MG63 (cell line): ENCODE data around the gene PLCH2. TPM values are rescaled to one million over a fixed set of nuclear protein-coding genes. Genes with fewer than 3 reads are reported as not detected.

Source experiments
- DNase-seq: peaks from one replicate; pipeline ENCODE4 v3.0.0-alpha.2; 2020
- H3K27me3 ChIP-seq: fragments of 250-450 bp; sonication (Bioruptor Pico); 2 replicates; pipeline ENCODE4 v1.5.1; 2020; ENCODE audit warnings: mild to moderate bottlenecking, moderate library complexity
- H3K36me3 ChIP-seq: fragments of 250-450 bp; sonication (Bioruptor Pico); 2 replicates; pipeline ENCODE4 v1.5.1; 2020; ENCODE audit warnings: mild to moderate bottlenecking, moderate library complexity
- H3K4me3 ChIP-seq: fragments of 250-450 bp; sonication (Bioruptor Pico); 2 replicates; pipeline ENCODE4 v1.5.1; 2020; ENCODE audit warnings: mild to moderate bottlenecking, moderate library complexity
- H3K9me3 ChIP-seq: fragments of 250-450 bp; sonication (Bioruptor Pico); 2 replicates; pipeline ENCODE4 v1.5.1; 2020; ENCODE audit warnings: mild to moderate bottlenecking, moderate library complexity
- total RNA-seq: library from RNA; depleted of rRNA; stranded (reverse); fragments of >200 nt; shearing (Covaris generic); gene quantifications from 2 replicates; pipeline ENCODE4 v1.2.3, GENCODE V29; 2014; ENCODE audit warnings: low replicate concordance

The PLCH2 gene
- total RNA-seq, 1 experiment from 2014 or later, result not detected

DNA sequence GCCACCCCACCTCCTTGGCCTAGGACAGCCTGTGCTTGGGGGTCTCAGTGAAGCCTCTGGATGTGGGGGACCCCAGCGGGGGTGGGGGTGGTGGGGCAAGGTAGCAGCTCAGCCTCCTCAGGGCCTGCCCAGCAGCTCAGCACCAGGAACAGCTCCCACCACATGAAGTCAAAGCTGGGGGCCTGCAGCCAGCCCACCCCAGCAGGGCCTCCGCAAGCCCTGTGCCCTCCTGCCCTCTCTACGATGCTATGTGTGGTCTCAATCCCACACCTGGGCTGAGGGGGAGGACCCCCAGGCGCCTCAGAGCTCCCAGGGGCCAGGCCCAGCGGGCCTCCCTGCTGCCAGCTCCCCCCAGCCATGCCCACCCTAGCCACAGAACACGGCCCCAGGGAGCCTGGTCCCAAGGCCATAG, 31.7 kb downstream of the PLCH2 start:
- Histone ChIP-seq H3K4me3 (no peak overlapping the region), H3K9me3 (no peaks in the 10 kb centered on the region), H3K27me3 (no peaks in the 10 kb centered on the region), H3K36me3 (no peaks in the 10 kb centered on the region; the same call in 1 of the 2 replicates)
- no peak for DNase-seq

DNA sequence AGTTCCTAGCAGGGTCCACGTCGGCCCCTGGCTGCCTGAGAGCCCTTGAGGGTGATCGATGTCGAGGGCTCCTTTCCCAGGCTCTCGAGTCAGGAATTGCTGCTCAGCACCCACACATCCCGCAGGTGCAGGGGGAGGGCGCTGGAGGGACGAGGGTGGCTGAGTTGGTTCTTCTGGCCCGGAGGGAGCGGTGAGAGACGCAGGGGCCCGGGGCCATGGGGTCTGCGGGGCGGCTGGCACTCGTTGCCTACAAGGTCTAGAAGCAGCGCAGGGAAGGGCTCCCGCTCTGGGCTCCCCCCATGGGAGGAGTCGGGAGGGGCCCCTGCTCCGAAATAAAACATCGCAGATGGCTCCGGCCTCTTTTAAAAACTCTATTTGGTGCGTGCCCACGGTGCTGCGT, 32.1 kb downstream of the PLCH2 start:
- no peaks in the 10 kb centered on the region for H3K27me3 ChIP-seq
- no peak overlapping the region for H3K4me3 ChIP-seq
- no peak for DNase-seq
- no peaks in the 10 kb centered on the region; the same call in 1 of the 2 replicates for H3K36me3 ChIP-seq
- no peaks in the 10 kb centered on the region for H3K9me3 ChIP-seq

DNA sequence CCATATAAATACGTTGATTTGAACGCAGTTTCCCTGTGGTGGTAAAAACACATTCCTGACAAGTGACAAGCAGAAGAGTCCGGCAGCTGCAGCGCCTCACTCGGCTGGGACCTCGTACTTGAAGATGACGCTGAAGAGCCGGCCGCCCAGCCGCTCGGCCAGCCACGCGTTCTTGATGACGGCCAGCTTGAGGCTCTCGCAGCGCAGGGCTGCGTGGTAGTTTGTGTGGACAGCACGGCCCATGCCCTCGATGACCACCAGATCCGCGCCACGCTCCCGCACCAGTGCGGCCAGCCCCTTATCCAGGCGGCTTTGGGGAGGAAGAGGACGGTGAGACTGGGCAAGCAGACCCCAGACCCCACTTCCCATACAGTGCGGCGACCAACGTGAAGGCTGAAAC, 32.7 kb downstream of the PLCH2 start:
- Histone ChIP-seq H3K27me3 (no peaks in the 10 kb centered on the region), H3K4me3 (no peak overlapping the region), H3K36me3 (no peaks in the 10 kb centered on the region; the same call in 1 of the 2 replicates), H3K9me3 (no peaks in the 10 kb centered on the region)
- DNase-seq, result no peak

DNA sequence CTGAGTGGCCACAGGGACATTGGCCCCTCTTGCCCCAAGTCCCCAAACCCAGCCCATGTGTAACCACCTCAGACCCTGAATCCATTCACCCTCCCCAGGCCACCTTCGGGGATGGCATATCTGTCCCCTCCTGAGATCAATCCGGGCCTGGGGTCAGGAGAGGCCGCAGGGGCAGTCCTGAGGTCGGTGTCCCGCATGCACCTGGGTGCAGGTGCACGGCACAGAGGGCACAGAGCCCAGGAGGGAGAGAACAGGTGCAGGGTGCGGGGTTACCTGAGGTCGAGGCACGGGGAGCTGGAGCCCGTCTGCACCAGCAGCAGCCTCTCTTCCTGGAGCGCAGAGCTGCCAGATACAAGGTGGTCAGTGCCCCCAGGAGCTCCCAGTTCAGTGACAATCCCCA, 33.5 kb downstream of the PLCH2 start:
- H3K36me3 ChIP-seq, result no peaks in the 10 kb centered on the region; the same call in 1 of the 2 replicates
- H3K9me3 ChIP-seq, result no peaks in the 10 kb centered on the region
- DNase-seq, result no peak
- no peak overlapping the region for H3K4me3 ChIP-seq
- H3K27me3 ChIP-seq, result no peaks in the 10 kb centered on the region

DNA sequence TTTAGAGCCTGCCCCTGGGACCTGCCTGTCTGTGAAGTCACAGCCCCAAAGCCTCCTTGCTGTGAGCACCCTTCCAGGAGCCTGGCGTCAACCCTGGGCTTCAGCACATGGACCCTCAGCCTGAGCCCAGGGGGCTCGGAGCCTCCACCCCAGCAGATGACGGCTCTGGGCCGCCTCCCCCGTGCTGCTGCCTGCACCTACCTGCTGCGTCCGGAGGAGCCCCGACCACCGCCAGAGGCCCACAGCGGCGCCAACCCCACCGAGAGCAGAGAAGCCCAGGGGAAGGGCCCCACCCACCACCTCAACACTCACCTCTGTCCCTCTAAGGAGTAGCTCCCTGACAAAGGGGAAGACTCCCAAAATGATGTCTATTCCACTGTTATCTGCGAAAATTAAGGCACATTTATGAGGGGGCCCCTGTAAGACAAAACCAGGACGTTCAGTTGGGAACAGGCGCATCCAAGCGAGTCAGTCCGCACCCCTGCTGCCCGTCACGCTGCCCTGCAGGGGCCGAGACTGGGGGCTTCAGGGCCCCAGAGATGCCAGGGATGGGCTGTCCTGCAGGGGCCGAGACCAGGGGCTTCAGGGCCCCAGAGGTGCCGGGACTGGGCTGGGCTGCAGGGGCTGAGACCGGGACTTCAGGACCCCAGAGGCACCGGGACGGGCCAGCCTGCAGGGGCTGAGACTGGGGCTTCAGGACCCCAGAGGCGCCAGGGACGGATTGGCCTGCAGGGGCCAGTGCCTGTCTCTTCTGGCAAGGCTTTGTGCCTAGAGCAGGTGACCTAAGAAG, 34.5 kb downstream of the PLCH2 start:
- H3K27me3 ChIP-seq, result no peaks in the 10 kb centered on the region
- no peaks in the 10 kb centered on the region; the same call in 1 of the 2 replicates for H3K36me3 ChIP-seq
- H3K4me3 ChIP-seq, result no peak overlapping the region
- no peaks in the 10 kb centered on the region for H3K9me3 ChIP-seq
- no peak for DNase-seq

DNA sequence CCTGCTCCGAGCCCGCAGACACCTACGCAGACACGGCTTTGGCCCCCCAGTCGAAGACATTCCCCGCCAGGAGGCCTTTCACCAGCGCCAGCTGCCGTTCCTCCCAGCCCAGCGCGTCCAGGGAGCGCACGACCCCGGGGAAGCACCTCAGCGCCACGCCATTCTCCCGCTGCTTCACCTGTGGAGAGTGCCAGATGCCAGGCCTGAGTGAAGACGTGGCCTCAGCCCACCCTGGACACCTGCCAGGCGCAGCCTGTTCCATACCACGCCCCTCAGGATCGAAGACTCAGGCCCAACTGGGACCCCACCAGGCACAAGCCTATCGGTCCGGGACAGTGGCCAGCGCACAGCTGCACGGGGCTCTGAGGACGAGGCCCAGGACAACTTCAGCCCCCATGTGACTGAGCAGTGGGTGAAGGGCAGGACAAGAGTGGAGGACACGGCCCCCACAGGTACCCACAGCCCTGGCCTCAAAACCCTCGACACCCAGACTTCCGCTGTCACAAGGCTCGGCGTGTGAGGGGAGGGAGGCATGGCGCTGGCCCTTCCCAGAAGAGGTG, 36.9 kb downstream of the PLCH2 start:
- no peaks in the 10 kb centered on the region for H3K9me3 ChIP-seq
- no peaks in the 10 kb centered on the region for H3K27me3 ChIP-seq
- H3K4me3 ChIP-seq, result no peak overlapping the region
- DNase-seq, result no peak
- H3K36me3 ChIP-seq, result no peaks in the 10 kb centered on the region; the same call in 1 of the 2 replicates

DNA sequence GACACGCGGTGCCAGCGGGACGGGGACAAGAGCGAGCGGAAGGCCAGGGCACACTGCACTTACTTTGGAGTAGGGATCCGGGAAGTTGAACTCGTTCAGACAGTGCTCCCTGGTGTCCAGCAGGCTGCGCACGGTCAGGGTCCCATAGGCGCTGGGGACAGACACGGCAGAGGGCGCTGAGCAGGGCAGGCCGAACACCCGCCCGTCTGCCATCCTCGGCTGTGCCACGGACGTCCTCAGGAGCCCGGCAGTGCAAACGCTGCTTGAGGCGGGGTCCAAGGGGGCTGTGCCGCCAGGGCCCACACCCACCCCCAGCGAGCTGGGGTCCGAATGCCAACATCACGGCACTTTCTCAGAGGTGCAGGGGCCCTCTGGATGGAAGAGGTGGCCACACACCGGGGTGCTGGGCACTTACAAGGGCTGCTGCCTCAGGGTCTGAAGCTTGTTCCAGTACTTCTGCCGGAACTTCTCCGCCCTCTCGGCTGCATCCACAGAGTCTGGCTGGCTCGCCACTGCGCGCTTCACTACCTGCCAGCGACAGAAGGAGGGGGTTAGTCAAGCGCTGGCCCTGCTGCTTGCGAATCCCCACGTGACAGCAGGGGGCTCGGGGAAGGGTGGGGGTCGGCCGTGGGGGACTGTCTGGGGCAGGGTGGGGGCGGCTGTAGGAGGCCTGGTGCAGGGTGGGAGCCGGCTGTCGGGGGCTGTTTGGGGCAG, 38.0 kb downstream of the PLCH2 start:
- peaks cover 4% of the 10 kb centered on the region; the same call in 1 of the 2 replicates for H3K36me3 ChIP-seq
- no peaks in the 10 kb centered on the region for H3K27me3 ChIP-seq
- H3K4me3 ChIP-seq, result no peak overlapping the region
- H3K9me3 ChIP-seq, result no peaks in the 10 kb centered on the region
- DNase-seq, result no peak

DNA sequence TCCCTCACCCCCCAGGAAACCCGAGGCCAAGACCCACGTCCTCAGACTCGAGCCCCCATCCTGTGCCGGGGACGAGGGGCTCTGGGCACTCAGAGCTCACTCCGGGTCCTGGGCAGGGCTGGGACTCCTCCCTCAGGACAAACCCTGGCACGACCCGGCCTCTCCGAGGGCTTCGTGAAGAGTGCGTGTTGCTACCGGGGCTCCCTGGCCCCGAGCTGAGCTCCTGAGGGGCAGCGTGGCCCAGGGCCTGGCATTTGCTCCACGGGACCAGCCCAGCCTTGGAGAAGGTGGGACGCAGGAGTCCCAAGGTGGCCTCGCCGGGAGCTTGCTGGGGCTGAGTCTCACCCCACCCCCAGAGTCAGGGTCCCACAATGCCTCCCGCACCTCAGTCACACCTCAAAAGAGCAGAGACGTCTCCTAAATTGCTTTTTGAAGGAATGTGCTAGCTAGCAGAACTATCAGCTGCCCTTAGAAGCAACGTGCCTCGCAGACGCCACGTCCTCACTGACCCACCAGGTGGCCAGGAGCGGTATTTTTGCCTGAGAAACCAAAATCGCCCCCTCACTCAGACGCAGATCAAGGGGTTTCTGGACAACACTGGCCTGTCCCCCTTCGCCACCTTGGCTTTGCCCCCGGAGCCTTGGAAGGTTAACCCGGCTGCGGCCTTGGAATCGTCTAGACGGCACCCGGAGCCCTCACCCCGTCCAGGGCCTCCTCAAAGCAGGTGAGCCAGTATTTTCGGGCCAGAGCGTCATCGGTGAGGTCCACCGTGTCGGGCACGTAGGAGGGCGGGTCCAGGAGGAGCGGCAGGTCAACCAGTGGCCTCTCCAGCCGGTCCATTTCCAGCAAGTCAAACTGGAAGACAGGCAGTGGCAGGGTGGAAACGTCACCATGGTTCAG, 39.0 kb downstream of the PLCH2 start:
- no peak overlapping the region for H3K4me3 ChIP-seq
- peaks cover 5% of the 10 kb centered on the region; the same call in 1 of the 2 replicates for H3K36me3 ChIP-seq
- H3K9me3 ChIP-seq, result no peaks in the 10 kb centered on the region
- DNase-seq, result no peak
- no peaks in the 10 kb centered on the region for H3K27me3 ChIP-seq

DNA sequence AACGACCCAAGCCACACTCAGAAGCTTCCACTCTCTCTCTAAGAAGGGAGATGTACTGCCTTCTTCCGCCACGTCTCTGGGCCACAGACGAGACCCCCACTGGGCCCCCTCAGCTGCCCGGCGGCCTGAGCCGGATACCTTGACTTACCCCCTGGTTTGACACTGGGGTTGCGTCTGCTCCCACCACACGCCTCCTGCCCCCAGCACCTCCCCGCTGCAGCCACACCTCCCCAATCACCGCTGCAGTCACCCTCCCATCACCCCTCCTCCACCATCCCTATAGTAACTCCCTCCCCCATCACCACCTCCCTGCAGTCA, 39.6 kb downstream of the PLCH2 start:
- no peaks in the 10 kb centered on the region for H3K9me3 ChIP-seq
- no peak for DNase-seq
- no peak overlapping the region for H3K4me3 ChIP-seq
- peaks cover 7% of the 10 kb centered on the region; the same call in 1 of the 2 replicates for H3K36me3 ChIP-seq
- H3K27me3 ChIP-seq, result no peaks in the 10 kb centered on the region

DNA sequence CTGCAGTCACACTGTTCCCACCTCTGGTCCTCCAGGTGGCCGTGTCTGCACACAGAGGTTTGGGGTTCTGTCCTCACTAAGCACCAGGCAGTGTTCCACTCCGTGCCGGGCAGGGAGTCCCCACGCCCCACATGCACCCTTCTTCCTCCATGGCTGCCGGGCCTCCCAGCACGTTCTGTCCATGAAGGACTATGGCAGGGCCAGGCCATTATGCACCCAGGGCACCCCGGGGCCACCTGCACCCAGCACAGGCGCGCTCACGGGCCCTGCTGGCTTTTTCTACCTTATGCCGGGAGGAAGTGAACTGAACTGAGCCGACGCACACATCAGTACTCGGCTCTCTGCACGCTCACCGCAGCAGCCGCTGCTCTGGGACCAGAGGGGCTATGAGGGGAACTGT, 40.0 kb downstream of the PLCH2 start:
- Histone ChIP-seq H3K36me3 (peaks cover 10% of the 10 kb centered on the region; the same call in 1 of the 2 replicates), H3K9me3 (no peaks in the 10 kb centered on the region), H3K4me3 (no peak overlapping the region), H3K27me3 (no peaks in the 10 kb centered on the region)
- DNase-seq, result no peak

DNA sequence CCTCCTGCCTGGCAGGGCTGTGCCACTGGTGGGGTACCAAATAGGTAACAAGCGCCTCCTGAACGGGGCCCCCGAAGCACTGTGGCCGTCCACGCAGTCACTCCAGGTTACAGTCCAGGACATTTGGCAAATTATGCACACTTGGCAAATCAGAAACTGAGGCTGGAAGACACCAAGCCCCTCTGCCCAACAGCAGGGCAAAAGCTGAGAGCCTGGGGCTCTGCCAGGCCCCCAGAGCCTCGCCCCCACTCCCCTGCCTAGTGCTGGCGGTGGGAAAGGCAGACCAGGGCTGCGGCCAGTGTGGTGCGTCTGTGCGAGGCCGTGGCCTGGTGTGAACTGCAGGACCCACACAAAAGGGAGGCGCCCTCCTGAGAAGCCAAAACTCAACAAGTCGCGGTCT, 40.9 kb downstream of the PLCH2 start:
- peaks cover 10% of the 10 kb centered on the region; the same call in 1 of the 2 replicates for H3K36me3 ChIP-seq
- DNase-seq, result no peak
- no peak overlapping the region for H3K4me3 ChIP-seq
- no peaks in the 10 kb centered on the region for H3K9me3 ChIP-seq
- no peaks in the 10 kb centered on the region for H3K27me3 ChIP-seq

DNA sequence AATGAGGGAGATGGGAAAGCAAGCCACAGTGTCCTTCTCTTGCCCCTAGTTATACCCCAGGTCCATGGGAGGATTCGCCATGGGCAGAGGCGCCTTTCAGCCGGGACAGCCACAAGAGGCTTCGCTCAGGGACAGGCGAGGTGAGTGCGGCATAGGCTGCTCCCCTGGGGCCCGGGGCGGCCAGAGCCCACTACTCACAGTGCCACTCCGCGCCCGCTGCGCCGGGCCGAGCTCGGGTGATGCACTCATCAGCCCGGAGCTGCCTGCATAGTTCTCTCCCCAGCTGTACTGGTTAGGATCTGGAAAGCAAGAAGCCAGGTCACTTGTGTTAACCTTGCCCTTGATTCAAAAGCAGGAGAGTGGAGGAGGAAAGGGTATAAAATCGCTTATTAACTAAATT, 41.9 kb downstream of the PLCH2 start:
- peaks cover 10% of the 10 kb centered on the region; the same call in 1 of the 2 replicates for H3K36me3 ChIP-seq
- H3K4me3 ChIP-seq, result no peak overlapping the region
- H3K27me3 ChIP-seq, result no peaks in the 10 kb centered on the region
- no peaks in the 10 kb centered on the region for H3K9me3 ChIP-seq
- no peak for DNase-seq

DNA sequence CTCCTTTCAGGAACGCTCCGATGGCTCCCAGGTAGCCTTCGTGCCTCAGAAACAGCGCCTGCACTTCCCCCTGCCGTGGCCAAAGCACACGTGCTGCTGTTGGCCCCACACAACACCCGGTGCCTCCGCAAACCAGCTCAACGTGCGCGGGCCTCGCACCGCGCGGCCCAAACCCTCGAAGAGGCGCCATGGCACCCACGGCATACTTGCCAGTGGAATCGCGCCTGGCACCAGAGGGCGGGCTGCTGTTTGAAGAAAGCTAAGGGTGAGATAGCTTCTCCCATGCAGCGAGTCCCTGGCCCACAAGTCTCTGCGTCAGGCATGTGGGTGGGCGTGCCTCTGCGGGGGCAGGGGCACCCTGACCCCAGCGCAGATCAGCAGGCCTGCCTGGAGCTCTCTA, 42.4 kb downstream of the PLCH2 start:
- no peak for DNase-seq

DNA sequence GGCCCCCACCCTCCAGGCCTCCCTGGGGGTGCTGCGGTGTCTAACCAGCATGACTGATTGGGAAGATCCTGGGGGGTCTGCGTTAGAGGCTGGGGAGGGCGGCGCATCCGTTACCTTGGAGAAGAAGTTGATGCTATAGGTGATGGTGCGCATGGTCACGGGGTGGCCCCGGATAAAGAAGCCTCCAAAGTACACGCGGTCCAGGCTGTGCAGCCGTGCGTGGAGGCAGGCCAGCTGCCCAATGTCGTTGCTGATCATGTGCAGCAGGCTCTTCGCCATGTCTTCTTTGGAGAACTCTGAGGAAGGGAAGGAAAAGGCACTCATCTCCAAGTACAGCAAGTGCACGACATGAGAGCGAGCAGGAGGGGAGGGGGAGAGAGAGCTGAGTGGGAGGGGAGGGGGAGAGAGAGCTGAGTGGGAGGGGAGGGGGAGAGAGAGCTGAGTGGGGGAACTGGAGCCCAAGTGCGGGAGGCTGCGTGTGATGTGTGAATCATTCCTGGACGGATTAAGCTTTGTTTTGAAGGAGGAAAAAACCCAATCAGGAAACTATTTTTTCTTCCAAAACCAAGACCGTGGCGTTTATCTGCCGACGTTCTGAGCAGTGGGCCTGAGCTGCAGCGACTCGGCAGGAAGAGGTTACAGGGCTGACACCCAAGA, 43.1 kb downstream of the PLCH2 start:
- no peak overlapping the region for H3K4me3 ChIP-seq
- H3K9me3 ChIP-seq, result no peaks in the 10 kb centered on the region
- H3K36me3 ChIP-seq, result peaks cover 10% of the 10 kb centered on the region; the same call in 1 of the 2 replicates
- no peaks in the 10 kb centered on the region for H3K27me3 ChIP-seq
- no peak for DNase-seq

More for the DNA sequence above, 42.4 kb downstream of the PLCH2 start:
- no peaks in the 10 kb centered on the region for H3K9me3 ChIP-seq
- H3K27me3 ChIP-seq, result no peaks in the 10 kb centered on the region
- no peak overlapping the region for H3K4me3 ChIP-seq
- peaks cover 10% of the 10 kb centered on the region; the same call in 1 of the 2 replicates for H3K36me3 ChIP-seq

DNA sequence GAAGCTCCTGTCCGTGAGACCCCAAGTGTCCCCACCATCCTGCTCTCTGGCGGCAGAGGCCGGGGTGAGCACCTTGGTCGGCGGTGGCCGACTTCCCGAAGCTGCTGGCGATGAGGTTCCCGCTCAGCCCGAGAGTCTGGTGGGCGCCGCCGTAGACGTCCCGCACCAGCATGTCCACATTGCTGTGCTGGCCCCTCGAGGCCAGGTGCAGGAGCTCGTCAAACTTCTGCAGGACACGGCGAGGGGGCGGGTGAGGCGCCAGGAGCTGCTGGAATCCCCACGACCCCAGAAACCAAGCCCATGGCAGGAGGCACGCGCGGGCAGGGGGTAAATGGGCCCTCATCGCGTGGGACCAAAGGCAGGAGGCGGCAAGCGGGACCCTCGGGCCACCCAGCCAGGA, 43.6 kb downstream of the PLCH2 start:
- H3K27me3 ChIP-seq, result no peaks in the 10 kb centered on the region
- H3K9me3 ChIP-seq, result no peaks in the 10 kb centered on the region
- no peak overlapping the region for H3K4me3 ChIP-seq
- H3K36me3 ChIP-seq, result peaks cover 10% of the 10 kb centered on the region; the same call in 1 of the 2 replicates
- no peak for DNase-seq

DNA sequence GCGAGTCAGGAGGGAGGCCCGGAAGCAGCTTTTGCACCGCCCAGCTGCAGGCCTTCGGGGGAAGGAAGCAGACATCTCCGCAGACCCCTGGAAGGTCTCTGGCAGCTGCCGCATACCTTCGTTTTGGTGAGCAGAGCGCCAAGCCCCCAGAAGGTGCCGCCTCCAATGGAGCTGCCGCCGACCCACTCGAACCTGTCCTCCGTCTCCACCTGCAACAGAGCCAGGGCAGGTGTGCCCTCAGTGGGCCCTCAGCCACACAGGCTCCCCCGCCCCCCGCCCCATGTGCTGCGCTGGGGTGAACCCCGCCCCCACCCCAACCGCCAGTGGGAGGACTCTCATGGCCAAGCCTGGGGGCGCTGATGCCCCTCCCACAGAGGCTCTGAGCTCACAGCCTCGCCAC, 44.1 kb downstream of the PLCH2 start:
- no peaks in the 10 kb centered on the region for H3K27me3 ChIP-seq
- H3K4me3 ChIP-seq, result no peak overlapping the region
- no peaks in the 10 kb centered on the region for H3K9me3 ChIP-seq
- peaks cover 13% of the 10 kb centered on the region; the same call in 1 of the 2 replicates for H3K36me3 ChIP-seq
- no peak for DNase-seq
